ENCODE measurements around the gene FLNC. TPM values are rescaled to one million over a fixed set of nuclear protein-coding genes. Genes with fewer than 3 reads are reported as not detected.

FLNC gene
- total RNA-seq, 1 experiment from 2014 or later = 128 TPM

- no peak overlapping the region for H3K27ac Mint-ChIP-seq (ENCODE audit: unreplicated experiment)
- TF ChIP-seq, protein P1, sequence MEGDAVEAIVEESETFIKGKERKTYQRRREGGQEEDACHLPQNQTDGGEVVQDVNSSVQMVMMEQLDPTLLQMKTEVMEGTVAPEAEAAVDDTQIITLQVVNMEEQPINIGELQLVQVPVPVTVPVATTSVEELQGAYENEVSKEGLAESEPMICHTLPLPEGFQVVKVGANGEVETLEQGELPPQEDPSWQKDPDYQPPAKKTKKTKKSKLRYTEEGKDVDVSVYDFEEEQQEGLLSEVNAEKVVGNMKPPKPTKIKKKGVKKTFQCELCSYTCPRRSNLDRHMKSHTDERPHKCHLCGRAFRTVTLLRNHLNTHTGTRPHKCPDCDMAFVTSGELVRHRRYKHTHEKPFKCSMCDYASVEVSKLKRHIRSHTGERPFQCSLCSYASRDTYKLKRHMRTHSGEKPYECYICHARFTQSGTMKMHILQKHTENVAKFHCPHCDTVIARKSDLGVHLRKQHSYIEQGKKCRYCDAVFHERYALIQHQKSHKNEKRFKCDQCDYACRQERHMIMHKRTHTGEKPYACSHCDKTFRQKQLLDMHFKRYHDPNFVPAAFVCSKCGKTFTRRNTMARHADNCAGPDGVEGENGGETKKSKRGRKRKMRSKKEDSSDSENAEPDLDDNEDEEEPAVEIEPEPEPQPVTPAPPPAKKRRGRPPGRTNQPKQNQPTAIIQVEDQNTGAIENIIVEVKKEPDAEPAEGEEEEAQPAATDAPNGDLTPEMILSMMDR (IDR thresholded peaks at IDR 0.05; ENCODE audit: insufficient read depth in 1 of 2, low read depth in 1 of 2, low read length in 1 of 2, severe bottlenecking in 1 of 2, unreplicated experiment in 1 of 2) = no peak
- ChIA-PET CTCF (no interaction called here), POLR2A (no interaction called here)
- no peak overlapping the region for H3K4me3 Mint-ChIP-seq (ENCODE audit: unreplicated experiment)
- H3K36me3 ChIP-seq (ENCODE audit: control insufficient read depth, insufficient read depth, low read length) = no peaks in the 10 kb centered on the region
- H3K27me3 ChIP-seq (replicated peaks; ENCODE audit: control insufficient read depth, insufficient read depth, low read length) = no peaks in the 10 kb centered on the region
- no peaks in the 10 kb centered on the region for H3K36me3 Mint-ChIP-seq (ENCODE audit: insufficient read depth, unreplicated experiment)
- H3K9me3 Mint-ChIP-seq (ENCODE audit: unreplicated experiment) = no peaks in the 10 kb centered on the region
- peaks cover 6% of the 10 kb centered on the region for H3K4me1 Mint-ChIP-seq (ENCODE audit: low read depth, unreplicated experiment)
- H3K4me1 ChIP-seq = no peaks in the 10 kb centered on the region
- no peaks in the 10 kb centered on the region for H3K9me3 ChIP-seq
- no peak overlapping the region for H3K4me3 ChIP-seq (ENCODE audit: low read depth, low read length)
- no peak for DNase-seq
- no TSS peak for BruUV-seq (replicated peaks)
- intact Hi-C loops (cut with micrococcal nuclease; ENCODE audit: unreplicated experiment) = no loop called here
- peaks cover 11% of the 10 kb centered on the region for H3K27me3 Mint-ChIP-seq (ENCODE audit: insufficient read depth, unreplicated experiment)
Measured at GRCh38 chr7:128810997-128811396, 19.2 kb upstream of the FLNC start.

DNA sequence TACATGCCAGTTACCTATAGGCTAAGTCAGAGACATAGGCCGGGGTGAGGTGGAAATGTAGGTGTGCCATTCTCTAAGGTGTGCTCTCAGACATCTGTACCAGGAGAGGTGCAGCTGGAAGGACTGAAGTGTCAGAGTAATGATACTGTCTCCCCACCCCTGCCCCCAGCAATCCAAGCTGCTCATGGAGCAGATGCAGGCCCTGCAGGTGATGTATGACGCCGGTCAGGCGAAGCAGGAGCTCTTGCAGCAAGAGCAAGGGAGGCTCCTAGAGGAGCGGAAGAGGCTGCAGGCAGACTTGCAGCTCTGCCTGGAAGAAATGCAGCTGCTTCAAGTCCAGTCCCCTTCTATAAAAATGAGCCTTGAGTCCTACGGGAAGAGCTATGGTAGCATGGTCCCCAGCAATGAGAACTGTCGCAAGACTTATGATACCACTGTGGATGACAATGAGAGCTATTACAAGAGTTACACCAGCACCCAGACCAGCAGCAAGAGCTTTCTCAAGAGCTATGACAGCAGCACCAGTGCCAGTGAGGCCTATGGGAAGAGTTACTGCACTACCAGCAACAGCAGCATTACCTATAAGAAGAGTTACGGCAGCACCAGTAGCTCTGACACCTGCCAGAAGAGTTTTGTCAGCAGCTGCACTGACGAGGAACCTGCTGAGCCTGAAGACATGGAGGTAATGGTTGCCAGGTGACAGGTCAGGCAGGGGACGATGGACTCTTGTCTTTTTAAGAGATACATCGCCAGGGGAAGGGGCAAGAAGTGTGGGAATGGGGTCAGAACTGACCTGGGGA, 18.4 kb upstream of the FLNC start:
- TF ChIP-seq, protein P1 (IDR thresholded peaks at IDR 0.05; ENCODE audit: insufficient read depth in 1 of 2, low read depth in 1 of 2, low read length in 1 of 2, severe bottlenecking in 1 of 2, unreplicated experiment in 1 of 2) = no peak
- H3K4me3 ChIP-seq (ENCODE audit: low read depth, low read length) = no peak overlapping the region
- Mint-ChIP-seq H3K4me1 (ENCODE audit: low read depth, unreplicated experiment) (peaks cover 6% of the 10 kb centered on the region), H3K27me3 (ENCODE audit: insufficient read depth, unreplicated experiment) (peaks cover 11% of the 10 kb centered on the region), H3K9me3 (ENCODE audit: unreplicated experiment) (no peaks in the 10 kb centered on the region), H3K4me3 (ENCODE audit: unreplicated experiment) (no peak overlapping the region), H3K36me3 (ENCODE audit: insufficient read depth, unreplicated experiment) (no peaks in the 10 kb centered on the region), H3K27ac (ENCODE audit: unreplicated experiment) (no peak overlapping the region)
- H3K9me3 ChIP-seq = no peaks in the 10 kb centered on the region
- POLR2A ChIA-PET = no interaction called here
- no peaks in the 10 kb centered on the region for H3K4me1 ChIP-seq
- BruUV-seq (replicated peaks) = no TSS peak
- CTCF ChIA-PET = no interaction called here
- intact Hi-C loops (cut with micrococcal nuclease; ENCODE audit: unreplicated experiment) = no loop called here
- no peaks in the 10 kb centered on the region for H3K36me3 ChIP-seq (ENCODE audit: control insufficient read depth, insufficient read depth, low read length)
- DNase-seq = no peak
- no peaks in the 10 kb centered on the region for H3K27me3 ChIP-seq (replicated peaks; ENCODE audit: control insufficient read depth, insufficient read depth, low read length)

DNA sequence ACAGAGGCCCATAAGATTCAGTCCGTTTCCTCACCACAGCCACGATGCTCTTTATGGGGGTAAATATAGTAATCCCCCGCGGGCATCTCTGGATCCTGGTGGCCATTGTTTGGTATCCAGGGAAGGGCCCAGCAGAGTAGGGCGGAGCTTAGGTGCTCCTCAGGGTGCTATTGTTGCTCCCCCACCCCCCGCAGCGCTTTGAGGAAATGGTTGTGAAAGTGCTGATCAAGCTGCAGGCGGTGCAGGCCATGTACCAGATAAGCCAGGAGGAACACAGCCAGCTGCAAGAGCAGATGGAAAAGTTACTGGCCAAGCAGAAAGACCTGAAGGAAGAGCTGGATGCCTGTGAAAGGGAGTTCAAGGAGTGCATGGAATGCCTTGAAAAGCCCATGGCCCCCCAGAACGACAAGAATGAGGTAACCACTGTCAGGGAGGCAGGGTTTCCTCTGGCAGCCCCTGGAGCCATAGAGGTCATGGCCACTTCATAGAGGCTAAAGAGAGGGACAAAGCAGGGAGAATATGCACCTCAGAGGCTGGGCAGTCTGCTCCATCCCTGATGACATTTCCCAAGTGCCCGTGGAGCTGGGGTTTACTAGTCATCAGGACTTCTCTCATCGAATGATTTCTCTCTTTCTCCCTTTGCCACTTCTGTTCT, 17.6 kb upstream of the FLNC start:
- Histone ChIP-seq H3K36me3 (ENCODE audit: control insufficient read depth, insufficient read depth, low read length) (no peaks in the 10 kb centered on the region), H3K4me1 (no peaks in the 10 kb centered on the region), H3K9me3 (no peaks in the 10 kb centered on the region), H3K4me3 (ENCODE audit: low read depth, low read length) (no peak overlapping the region), H3K27me3 (replicated peaks; ENCODE audit: control insufficient read depth, insufficient read depth, low read length) (no peaks in the 10 kb centered on the region)
- intact Hi-C loops (cut with micrococcal nuclease; ENCODE audit: unreplicated experiment) = no loop called here
- H3K27me3 Mint-ChIP-seq (ENCODE audit: insufficient read depth, unreplicated experiment) = peaks cover 12% of the 10 kb centered on the region
- H3K9me3 Mint-ChIP-seq (ENCODE audit: unreplicated experiment) = no peaks in the 10 kb centered on the region
- TF ChIP-seq, protein P1 (IDR thresholded peaks at IDR 0.05; ENCODE audit: insufficient read depth in 1 of 2, low read depth in 1 of 2, low read length in 1 of 2, severe bottlenecking in 1 of 2, unreplicated experiment in 1 of 2) = no peak
- ChIA-PET POLR2A (interaction anchor here (0.6 kb wide), 1 partner anchor 65 kb away, joined by 5 read pairs; no protein-coding TSS in a partner anchor), CTCF (no interaction called here)
- no peaks in the 10 kb centered on the region for H3K36me3 Mint-ChIP-seq (ENCODE audit: insufficient read depth, unreplicated experiment)
- DNase-seq = no peak
- H3K27ac Mint-ChIP-seq (ENCODE audit: unreplicated experiment) = no peak overlapping the region
- BruUV-seq (replicated peaks) = no TSS peak
- H3K4me1 Mint-ChIP-seq (ENCODE audit: low read depth, unreplicated experiment) = peaks cover 6% of the 10 kb centered on the region
- no peak overlapping the region for H3K4me3 Mint-ChIP-seq (ENCODE audit: unreplicated experiment)

Data from Caco-2 (cell line).